ENCODE data around the gene EPHB1.

Gene EPHB1

DNA sequence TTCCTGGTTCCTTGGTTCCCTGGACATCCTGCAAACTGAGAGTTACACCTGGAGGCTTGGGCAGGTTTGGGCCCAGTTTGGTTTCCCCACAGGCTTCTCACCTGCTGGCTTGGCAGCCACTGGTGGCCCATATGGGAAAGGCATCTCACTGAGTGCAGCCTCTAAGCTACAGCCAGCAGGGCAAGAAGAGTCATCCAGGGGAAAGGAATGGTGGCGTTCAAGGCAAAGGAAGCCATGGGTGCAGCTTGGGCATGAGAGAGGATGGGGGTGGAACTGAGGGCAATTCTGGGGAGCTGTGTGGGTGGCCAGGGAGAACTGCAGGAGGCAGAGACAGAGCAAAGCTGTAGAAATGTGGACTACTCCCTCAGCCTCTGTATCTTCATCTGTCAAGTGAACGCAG, 106.4 kb downstream of the EPHB1 start:
- DNase-seq (no peak), ATAC-seq (no peak)
- Mint-ChIP-seq H3K27ac (no peak overlapping the region), H3K36me3 (ENCODE audit: low read depth) (no peaks in the 10 kb centered on the region), H3K27me3 (peaks cover 14% of the 10 kb centered on the region), H3K9me3 (no peaks in the 10 kb centered on the region), H3K4me3 (no peak overlapping the region), H3K4me1 (peaks cover 10% of the 10 kb centered on the region)

DNA sequence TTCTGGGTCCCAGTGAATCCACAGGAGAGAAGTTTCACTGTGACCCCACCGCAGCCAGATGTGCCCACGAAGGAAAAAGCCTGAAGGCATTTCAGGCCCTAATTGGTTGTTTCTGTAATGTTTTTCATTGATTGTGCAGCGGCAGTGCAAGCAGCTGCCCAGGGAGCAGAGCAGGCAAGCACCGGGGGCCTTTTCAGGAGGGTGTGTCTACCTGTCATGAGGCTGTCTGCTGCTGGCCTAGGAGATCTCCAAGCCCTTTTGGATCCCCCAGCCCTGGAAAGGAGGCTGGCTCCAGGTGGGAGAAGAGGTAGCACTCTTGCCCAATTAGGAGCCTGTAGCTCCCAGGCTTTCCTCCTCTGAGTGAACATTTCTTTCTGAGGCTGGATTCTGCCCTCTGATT, 108.8 kb downstream of the EPHB1 start:
- no peak for ATAC-seq
- no peak for DNase-seq
- H3K36me3 Mint-ChIP-seq (ENCODE audit: low read depth), result no peaks in the 10 kb centered on the region
- no peak overlapping the region for H3K4me3 Mint-ChIP-seq
- peaks cover 14% of the 10 kb centered on the region for H3K27me3 Mint-ChIP-seq
- H3K9me3 Mint-ChIP-seq, result no peaks in the 10 kb centered on the region
- H3K27ac Mint-ChIP-seq, result no peak overlapping the region
- H3K4me1 Mint-ChIP-seq, result peaks cover 10% of the 10 kb centered on the region

DNA sequence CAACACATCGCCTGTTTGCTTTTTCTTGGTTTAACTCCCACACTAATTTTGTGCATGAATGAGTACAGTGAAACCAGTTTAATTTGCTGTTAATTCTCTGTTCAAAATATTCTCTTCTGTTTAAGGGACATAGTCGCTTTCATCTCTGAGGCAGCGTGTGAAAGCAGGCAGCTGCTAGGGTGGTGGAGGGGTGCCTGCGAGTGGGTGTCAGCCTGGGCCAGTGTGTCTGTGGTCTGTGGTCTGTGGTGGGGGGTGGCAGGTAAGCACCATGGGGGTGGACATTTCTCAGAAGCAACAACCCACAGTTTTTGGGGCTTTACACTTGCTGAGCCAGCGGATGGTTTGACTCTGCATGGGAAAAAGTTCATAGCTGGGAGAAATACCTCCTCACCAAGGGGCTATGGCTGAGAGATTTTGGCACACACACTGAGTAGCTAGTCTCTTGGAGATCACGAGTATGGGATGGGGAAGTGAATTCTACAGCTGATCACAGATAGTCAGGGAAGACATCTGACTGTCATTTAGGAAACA, 109.2 kb downstream of the EPHB1 start:
- ATAC-seq (peak; percentile 50), DNase-seq (peak; percentile 22)
- Mint-ChIP-seq H3K36me3 (ENCODE audit: low read depth) (no peaks in the 10 kb centered on the region), H3K27ac (no peak overlapping the region), H3K4me1 (peaks cover 10% of the 10 kb centered on the region), H3K4me3 (no peak overlapping the region), H3K27me3 (peaks cover 10% of the 10 kb centered on the region), H3K9me3 (no peaks in the 10 kb centered on the region)

DNA sequence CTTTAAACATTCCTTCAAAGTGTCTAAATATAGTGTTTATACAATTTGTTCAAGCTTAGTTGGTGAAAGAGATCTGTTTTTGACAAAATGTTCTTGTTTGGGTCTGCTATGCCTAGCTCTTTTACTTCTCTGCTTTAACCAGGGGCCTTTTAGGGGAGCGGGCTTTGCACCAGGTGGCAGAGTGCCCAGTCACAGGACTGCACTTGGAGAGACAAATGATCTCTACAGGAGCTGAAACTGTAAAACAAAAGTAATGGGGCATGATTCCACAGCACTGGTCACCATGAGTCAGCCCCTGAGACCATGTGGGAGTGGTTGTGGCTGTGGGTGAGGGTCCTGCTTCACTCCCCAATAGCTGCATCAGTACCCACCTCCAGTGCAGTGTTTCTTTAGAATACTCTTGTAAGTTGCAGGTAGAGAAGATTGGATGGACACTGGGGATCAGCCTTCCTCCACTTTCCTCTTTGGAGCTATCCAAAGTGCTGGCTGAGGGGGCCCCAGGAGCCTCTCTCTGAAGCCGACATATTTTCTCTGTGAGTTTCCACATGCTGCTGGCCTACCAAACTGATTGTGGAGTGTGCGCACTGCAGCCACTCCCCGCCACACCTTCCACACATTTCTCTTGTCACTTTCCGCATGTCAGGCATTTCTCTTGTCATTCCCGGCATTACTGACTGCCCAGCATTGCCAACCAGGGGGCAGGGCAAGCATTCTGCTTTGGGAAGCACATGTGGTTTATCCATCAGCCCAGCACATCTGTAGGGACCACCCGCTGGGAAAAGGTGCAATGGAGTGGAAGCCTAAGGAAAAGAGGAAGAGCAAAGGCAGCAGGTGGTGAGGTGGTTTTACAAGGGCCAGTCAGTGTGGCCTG, 110.0 kb downstream of the EPHB1 start:
- no peak overlapping the region for H3K4me3 Mint-ChIP-seq

GRCh38 chr3:134905647-134905935, 110.5 kb downstream of the EPHB1 start:
- Mint-ChIP-seq H3K4me1 (peaks cover 10% of the 10 kb centered on the region), H3K27me3 (peaks cover 8% of the 10 kb centered on the region), H3K36me3 (ENCODE audit: low read depth) (no peaks in the 10 kb centered on the region), H3K4me3 (no peak overlapping the region), H3K27ac (no peak overlapping the region), H3K9me3 (no peaks in the 10 kb centered on the region)
- ATAC-seq (no peak), DNase-seq (no peak)

More for the DNA sequence above, 110.0 kb downstream of the EPHB1 start:
- no peak overlapping the region for H3K27ac Mint-ChIP-seq
- H3K27me3 Mint-ChIP-seq, result peaks cover 9% of the 10 kb centered on the region
- H3K9me3 Mint-ChIP-seq, result no peaks in the 10 kb centered on the region
- H3K4me1 Mint-ChIP-seq, result peaks cover 10% of the 10 kb centered on the region
- ATAC-seq (no peak), DNase-seq (no peak)
- no peaks in the 10 kb centered on the region for H3K36me3 Mint-ChIP-seq (ENCODE audit: low read depth)

DNA sequence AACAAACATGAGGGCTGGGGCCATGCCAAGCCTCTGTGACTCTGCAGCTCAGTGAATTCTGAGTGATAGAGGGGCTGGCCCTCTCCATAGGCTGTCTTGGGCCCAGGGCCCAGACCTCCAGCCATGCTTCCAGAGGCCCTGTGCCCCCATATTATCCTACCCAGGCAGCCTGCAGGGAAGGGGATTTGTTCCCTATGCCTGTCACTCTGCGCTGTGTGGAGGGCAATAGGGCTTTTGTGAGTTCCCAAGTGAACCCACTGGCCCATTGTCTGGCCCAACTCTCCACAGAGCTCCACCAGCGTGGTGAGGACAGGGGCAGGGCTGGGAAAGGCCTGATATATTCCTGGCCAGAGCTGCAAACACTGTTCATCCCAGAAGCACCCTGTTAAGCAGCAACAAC, 113.2 kb downstream of the EPHB1 start:
- H3K4me3 Mint-ChIP-seq, result no peak overlapping the region
- H3K4me1 Mint-ChIP-seq, result peaks cover 10% of the 10 kb centered on the region
- no peak overlapping the region for H3K27ac Mint-ChIP-seq
- H3K9me3 Mint-ChIP-seq, result no peaks in the 10 kb centered on the region
- peaks cover 3% of the 10 kb centered on the region for H3K27me3 Mint-ChIP-seq
- ATAC-seq (no peak), DNase-seq (no peak)
- H3K36me3 Mint-ChIP-seq (ENCODE audit: low read depth), result no peaks in the 10 kb centered on the region

- no peaks in the 10 kb centered on the region for H3K4me1 Mint-ChIP-seq
- H3K27me3 Mint-ChIP-seq, result no peaks in the 10 kb centered on the region
- H3K9me3 Mint-ChIP-seq, result no peaks in the 10 kb centered on the region
- no peak overlapping the region for H3K4me3 Mint-ChIP-seq
- H3K27ac Mint-ChIP-seq, result no peak overlapping the region
- no peak for ATAC-seq
- no peak for DNase-seq
- H3K36me3 Mint-ChIP-seq (ENCODE audit: low read depth), result no peaks in the 10 kb centered on the region
Observed at GRCh38 chr3:134910026-134910425, 115.0 kb downstream of the EPHB1 start.

DNA sequence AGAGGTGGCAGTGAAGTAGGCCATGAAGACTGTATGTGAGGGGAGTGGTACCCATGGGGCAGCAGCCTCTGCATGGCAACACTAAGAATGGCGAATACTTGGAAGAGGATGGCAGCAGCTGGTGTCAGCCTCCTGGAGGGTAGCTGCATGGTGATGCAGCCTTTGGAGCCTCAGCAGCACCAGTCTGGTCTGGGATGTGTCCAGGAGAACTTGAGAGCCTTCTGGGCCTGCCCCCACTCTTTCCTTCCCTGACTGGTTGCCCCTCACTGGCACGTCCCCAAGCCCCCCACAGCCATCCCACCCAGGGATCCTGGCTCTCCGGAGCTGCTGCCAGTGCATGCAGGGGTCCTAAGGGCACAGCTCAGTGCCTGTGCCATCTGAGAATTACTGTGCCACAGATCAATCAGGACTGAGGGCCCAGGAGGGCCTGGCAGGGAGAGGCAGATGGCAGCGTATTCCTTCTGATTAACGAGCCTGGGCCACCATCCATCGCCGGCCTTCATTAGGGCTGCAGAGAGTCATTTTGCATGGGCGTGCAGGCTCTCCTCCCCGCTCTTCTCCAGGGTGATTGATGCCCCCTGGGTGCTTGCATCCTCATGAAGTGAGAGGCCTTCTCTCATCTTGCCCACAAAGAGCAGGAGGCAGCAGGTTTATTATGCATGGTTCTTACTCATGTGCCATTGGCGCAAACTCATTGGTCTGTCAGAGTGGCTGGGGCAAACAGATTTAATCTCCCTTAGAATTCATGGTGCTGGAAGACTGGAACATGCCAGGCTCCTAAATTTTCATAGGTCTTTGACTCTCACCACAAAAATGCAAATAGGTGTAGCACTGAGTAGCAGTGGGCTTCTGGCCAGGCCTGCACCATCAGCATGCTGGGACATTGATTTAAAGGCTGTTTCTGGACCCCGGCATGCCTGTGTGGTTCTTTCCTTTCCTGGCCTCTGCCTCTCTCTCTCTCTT, 116.8 kb downstream of the EPHB1 start:
- DNase-seq (no peak), ATAC-seq (no peak)
- Mint-ChIP-seq H3K27ac (no peak overlapping the region), H3K9me3 (no peaks in the 10 kb centered on the region), H3K27me3 (no peaks in the 10 kb centered on the region), H3K36me3 (ENCODE audit: low read depth) (no peaks in the 10 kb centered on the region), H3K4me3 (no peak overlapping the region), H3K4me1 (no peaks in the 10 kb centered on the region)

DNA sequence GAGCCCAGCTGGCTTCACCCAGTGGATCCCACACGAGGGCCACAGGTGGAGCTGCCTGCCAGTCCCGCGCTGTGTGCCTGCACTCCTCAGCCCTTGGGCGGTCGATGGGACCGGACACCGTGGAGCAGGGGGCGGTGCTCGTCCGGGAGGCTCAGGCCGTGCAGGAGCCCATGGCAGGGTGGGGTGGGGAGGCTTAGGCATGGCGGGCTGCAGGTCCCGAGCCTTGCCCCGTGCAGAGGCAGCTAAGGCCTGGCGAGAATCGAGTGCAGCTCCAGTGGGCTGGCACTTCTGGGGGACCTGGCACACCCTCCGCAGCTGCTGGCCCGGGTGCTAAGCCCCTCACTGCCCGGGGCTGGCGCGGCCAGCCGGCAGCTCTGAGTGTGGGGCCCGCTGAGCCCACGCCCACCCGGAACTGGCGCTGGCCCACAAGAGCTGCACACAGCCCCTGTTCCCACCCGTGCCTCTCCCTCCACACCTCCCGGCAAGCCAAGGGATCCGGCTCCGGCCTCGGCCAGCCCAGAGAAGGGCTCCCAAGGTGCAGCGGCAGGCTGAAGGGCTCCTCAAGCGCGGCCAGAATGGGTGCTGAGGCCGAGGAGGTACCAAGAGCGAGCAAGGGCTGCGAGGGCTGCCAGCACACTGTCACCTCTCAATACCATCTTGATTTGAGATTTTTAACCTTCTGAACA, 121.4 kb downstream of the EPHB1 start:
- Mint-ChIP-seq H3K27me3 (peaks cover 5% of the 10 kb centered on the region), H3K9me3 (no peaks in the 10 kb centered on the region), H3K4me3 (no peak overlapping the region), H3K27ac (no peak overlapping the region), H3K36me3 (ENCODE audit: low read depth) (no peaks in the 10 kb centered on the region), H3K4me1 (no peaks in the 10 kb centered on the region)
- ATAC-seq (no peak), DNase-seq (no peak)

GRCh38 chr3:134917631-134918030, 122.6 kb downstream of the EPHB1 start:
- Mint-ChIP-seq H3K4me1 (no peaks in the 10 kb centered on the region), H3K36me3 (ENCODE audit: low read depth) (no peaks in the 10 kb centered on the region), H3K9me3 (no peaks in the 10 kb centered on the region), H3K27ac (no peak overlapping the region), H3K4me3 (no peak overlapping the region), H3K27me3 (peaks cover 5% of the 10 kb centered on the region)
- ATAC-seq (no peak), DNase-seq (no peak)

GRCh38 chr3:134918441-134918840, 123.4 kb downstream of the EPHB1 start:
- Mint-ChIP-seq H3K4me1 (no peaks in the 10 kb centered on the region), H3K36me3 (ENCODE audit: low read depth) (no peaks in the 10 kb centered on the region), H3K4me3 (no peak overlapping the region), H3K27ac (no peak overlapping the region), H3K27me3 (peaks cover 5% of the 10 kb centered on the region), H3K9me3 (no peaks in the 10 kb centered on the region)
- DNase-seq (no peak), ATAC-seq (no peak)

DNA sequence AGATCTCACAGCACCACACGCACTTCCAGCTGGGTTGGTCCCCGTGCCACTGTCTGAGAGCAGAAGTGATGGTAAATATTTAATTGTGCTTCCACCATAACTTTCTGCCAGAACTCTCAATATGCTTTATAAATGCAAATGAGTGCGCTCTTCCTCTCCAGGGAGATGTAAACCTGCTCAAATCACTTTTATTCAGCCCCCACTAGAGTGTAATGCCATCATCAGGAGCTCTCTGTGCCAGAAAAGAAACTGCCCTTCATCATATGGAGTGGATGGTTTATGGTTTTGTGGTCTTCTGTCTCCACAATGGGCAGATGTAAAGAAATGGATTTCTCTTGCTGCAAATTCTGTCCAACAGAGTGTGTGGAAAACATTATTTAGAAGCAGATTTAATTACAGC, 127.0 kb downstream of the EPHB1 start:
- H3K27me3 Mint-ChIP-seq, result peaks cover 5% of the 10 kb centered on the region
- no peaks in the 10 kb centered on the region for H3K4me1 Mint-ChIP-seq
- H3K36me3 Mint-ChIP-seq (ENCODE audit: low read depth), result no peaks in the 10 kb centered on the region
- H3K27ac Mint-ChIP-seq, result no peak overlapping the region
- ATAC-seq (no peak), DNase-seq (no peak)
- no peak overlapping the region for H3K4me3 Mint-ChIP-seq
- peaks cover 13% of the 10 kb centered on the region for H3K9me3 Mint-ChIP-seq

- peaks cover 13% of the 10 kb centered on the region for H3K9me3 Mint-ChIP-seq
Observed at GRCh38 chr3:134922866-134923265, 127.8 kb downstream of the EPHB1 start.

DNA sequence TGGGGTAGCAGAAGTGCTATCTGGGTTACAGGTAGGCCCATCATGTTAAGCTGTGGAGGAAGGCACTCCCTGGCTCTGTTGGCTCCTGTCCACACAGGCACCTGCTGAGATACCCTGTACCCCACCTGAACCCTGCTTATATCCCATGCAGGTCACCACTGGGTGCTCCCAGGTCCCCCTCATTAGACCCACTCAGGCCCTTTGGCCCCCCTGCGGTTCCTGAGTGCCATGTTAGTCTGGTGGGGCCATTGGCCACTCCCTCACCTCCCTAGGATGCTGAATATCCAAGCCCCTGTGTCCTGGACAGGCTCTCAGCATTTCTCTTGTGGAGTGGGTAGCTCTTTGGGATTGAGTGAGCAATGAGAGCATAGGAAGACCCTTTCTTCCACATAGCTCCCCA, 128.2 kb downstream of the EPHB1 start:
- DNase-seq (no peak), ATAC-seq (peak; percentile 40)
- peaks cover 13% of the 10 kb centered on the region for H3K9me3 Mint-ChIP-seq
- no peak overlapping the region for H3K4me3 Mint-ChIP-seq
- H3K27me3 Mint-ChIP-seq, result peaks cover 5% of the 10 kb centered on the region
- H3K27ac Mint-ChIP-seq, result no peak overlapping the region
- no peaks in the 10 kb centered on the region for H3K4me1 Mint-ChIP-seq
- no peaks in the 10 kb centered on the region for H3K36me3 Mint-ChIP-seq (ENCODE audit: low read depth)

More at GRCh38 chr3:134922866-134923265, 127.8 kb downstream of the EPHB1 start:
- ATAC-seq (no peak), DNase-seq (no peak)
- Mint-ChIP-seq H3K4me1 (no peaks in the 10 kb centered on the region), H3K27me3 (peaks cover 5% of the 10 kb centered on the region), H3K27ac (no peak overlapping the region), H3K4me3 (no peak overlapping the region), H3K36me3 (ENCODE audit: low read depth) (no peaks in the 10 kb centered on the region)

Measured in activated naive CD8-positive, alpha-beta T cell treated with anti-CD3 and anti-CD28 coated beads, Interleukin-2, amount 50 U/mL, for 24 hours (primary cell).